Measurements from ENCODE around the gene UBE4B.

GRCh38 chr1:10042746-10043145 is 10.0 kb downstream of the UBE4B start:
- TF ChIP-seq EZH2phosphoT487 (IDR thresholded peaks at IDR 0.05; ENCODE audit: insufficient read depth, low read depth), result no peak
- no peak for TF ChIP-seq EZH2 (IDR thresholded peaks at IDR 0.05; ENCODE audit: insufficient read depth, poor library complexity, severe bottlenecking)

Data from GM23248 (cell line).